HG03558 (cell line): ENCODE data around the gene KAZN.

Experiments used
- ATAC-seq: cut with Tn5 transposase; IDR thresholded peaks from one replicate; pipeline ENCODE4 v1.9.1; 2021; ENCODE audit warnings: moderate number of reproducible peaks; ENCODE audit not compliant: unreplicated experiment; ENCODE audit errors: extremely low read depth

Gene KAZN

GRCh38 chr1:14842361-14842760, 243.9 kb downstream of the KAZN start:
- ATAC-seq: no peak

- no peak for ATAC-seq
These were observed 244.4 kb downstream of the KAZN start for GRCh38 chr1:14842891-14843290.

- no peak for ATAC-seq
These were observed 245.0 kb downstream of the KAZN start for GRCh38 chr1:14843525-14843924.

- no peak for ATAC-seq
These were observed 245.9 kb downstream of the KAZN start for GRCh38 chr1:14844356-14844755.

- ATAC-seq: no peak
These were observed 246.6 kb downstream of the KAZN start for GRCh38 chr1:14844923-14845617.

GRCh38 chr1:14845851-14846250, 247.4 kb downstream of the KAZN start:
- no peak for ATAC-seq

GRCh38 chr1:14846688-14847087, 248.2 kb downstream of the KAZN start:
- ATAC-seq: no peak

- ATAC-seq: no peak
These were observed 249.7 kb downstream of the KAZN start for GRCh38 chr1:14848203-14848602.

GRCh38 chr1:14848625-14849024, 250.1 kb downstream of the KAZN start:
- no peak for ATAC-seq

GRCh38 chr1:14849038-14849437, 250.6 kb downstream of the KAZN start:
- no peak for ATAC-seq

- no peak for ATAC-seq
These were observed 252.1 kb downstream of the KAZN start for GRCh38 chr1:14850563-14850962.

- ATAC-seq: no peak
These were observed 253.3 kb downstream of the KAZN start for GRCh38 chr1:14851760-14852159.

- no peak for ATAC-seq
These were observed 253.8 kb downstream of the KAZN start for GRCh38 chr1:14852291-14852690.

GRCh38 chr1:14853518-14853917, 255.0 kb downstream of the KAZN start:
- no peak for ATAC-seq

- ATAC-seq: no peak
These were observed 256.8 kb downstream of the KAZN start for GRCh38 chr1:14855268-14855667.

- no peak for ATAC-seq
These were observed 257.3 kb downstream of the KAZN start for GRCh38 chr1:14855801-14856200.

- no peak for ATAC-seq
These were observed 259.1 kb downstream of the KAZN start for GRCh38 chr1:14857436-14858195.

GRCh38 chr1:14862114-14862771, 263.8 kb downstream of the KAZN start:
- no peak for ATAC-seq

- no peak for ATAC-seq
These were observed 266.6 kb downstream of the KAZN start for GRCh38 chr1:14865106-14865505.

- ATAC-seq: no peak
These were observed 268.6 kb downstream of the KAZN start for GRCh38 chr1:14866911-14867612.

- no peak for ATAC-seq
These were observed 270.7 kb downstream of the KAZN start for GRCh38 chr1:14869187-14869586.
